ENCODE data around the gene MYL4.

The MYL4 gene

GRCh38 chr17:47244697-47245096 is 35.5 kb downstream of the MYL4 start:
- Histone ChIP-seq H3K27me3 (ENCODE audit: control insufficient read depth in 3 of 3, insufficient read depth in 3 of 3, low read depth in 1 of 3, low read length in 3 of 3) (peaks cover 0 to 5% (median 0%) of the 10 kb centered on the region in 3 experiments), H2BK120ac (ENCODE audit: low read depth, low read length) (no peak overlapping the region), H3K23ac (ENCODE audit: low read depth, low read length, poor library complexity) (no peak overlapping the region), H3K4me3 (ENCODE audit: low read length in 2 of 2) (no peak overlapping the region), H4K91ac (ENCODE audit: low read depth, low read length, poor library complexity) (peak overlapping the region; percentile 26), H3K27ac (replicated peaks; ENCODE audit: low read length) (no peak overlapping the region), H3K4ac (ENCODE audit: low read length) (no peak overlapping the region), H2BK12ac (ENCODE audit: low read length) (no peak overlapping the region), H3K79me1 (ENCODE audit: low read depth, low read length) (no peaks in the 10 kb centered on the region), H3K4me2 (ENCODE audit: insufficient read depth, low read length, poor library complexity, severe bottlenecking) (no peak overlapping the region), H2AK5ac (ENCODE audit: low read depth, low read length) (peak overlapping the region; percentile 93), H3K36me3 (replicated peaks in 1 of 2; ENCODE audit: control insufficient read depth in 2 of 2, insufficient read depth in 2 of 2, low read length in 2 of 2) (no peaks in the 10 kb centered on the region), H3K9ac (ENCODE audit: low read depth, low read length, poor library complexity) (no peak overlapping the region), H3K18ac (ENCODE audit: low read length) (no peak overlapping the region), H2AFZ (ENCODE audit: low read length) (no peak overlapping the region), H2BK5ac (ENCODE audit: low read length) (no peak overlapping the region), H3K14ac (ENCODE audit: low read length) (no peak overlapping the region), H2BK15ac (ENCODE audit: low read length) (peak overlapping the region; percentile 62), H4K8ac (ENCODE audit: low read depth, low read length) (no peak overlapping the region), H3K4me1 (ENCODE audit: control insufficient read depth in 2 of 2, insufficient read depth in 1 of 2, low read depth in 1 of 2, low read length in 2 of 2) (no peaks in the 10 kb centered on the region), H3K9me3 (replicated peaks in 1 of 2; ENCODE audit: control insufficient read depth in 2 of 2, insufficient read depth in 1 of 2, low read depth in 1 of 2, low read length in 2 of 2) (no peaks in the 10 kb centered on the region)
- no CpG with 5 or more reads among the region's 2 CpGs for WGBS, 2 donors (ENCODE audit: extremely low coverage in 2 of 2, insufficient read length in 2 of 2, insufficient replicate concordance in 1 of 2)
- no peak for DNase-seq (ENCODE audit: low spot score)

GRCh38 chr17:47246120-47246519 is 37.0 kb downstream of the MYL4 start:
- H3K4me3 ChIP-seq (ENCODE audit: low read length in 2 of 2) = no peak overlapping the region
- H3K79me1 ChIP-seq (ENCODE audit: low read depth, low read length) = no peaks in the 10 kb centered on the region
- no peaks in the 10 kb centered on the region for H3K36me3 ChIP-seq (replicated peaks in 1 of 2; ENCODE audit: control insufficient read depth in 2 of 2, insufficient read depth in 2 of 2, low read length in 2 of 2)
- H4K8ac ChIP-seq (ENCODE audit: low read depth, low read length) = no peak overlapping the region
- H3K18ac ChIP-seq (ENCODE audit: low read length) = no peak overlapping the region
- H3K23ac ChIP-seq (ENCODE audit: low read depth, low read length, poor library complexity) = no peak overlapping the region
- H2AK5ac ChIP-seq (ENCODE audit: low read depth, low read length) = no peak overlapping the region
- no peaks in the 10 kb centered on the region for H3K9me3 ChIP-seq (replicated peaks in 1 of 2; ENCODE audit: control insufficient read depth in 2 of 2, insufficient read depth in 1 of 2, low read depth in 1 of 2, low read length in 2 of 2)
- no CpG with 5 or more reads among the region's 2 CpGs for WGBS, 2 donors (ENCODE audit: extremely low coverage in 2 of 2, insufficient read length in 2 of 2, insufficient replicate concordance in 1 of 2)
- no peak overlapping the region for H3K27ac ChIP-seq (replicated peaks; ENCODE audit: low read length)
- H3K4ac ChIP-seq (ENCODE audit: low read length) = no peak overlapping the region
- H3K14ac ChIP-seq (ENCODE audit: low read length) = no peak overlapping the region
- peaks cover 0 to 3% (median 0%) of the 10 kb centered on the region in 3 experiments for H3K27me3 ChIP-seq (ENCODE audit: control insufficient read depth in 3 of 3, insufficient read depth in 3 of 3, low read depth in 1 of 3, low read length in 3 of 3)
- no peak overlapping the region for H2BK15ac ChIP-seq (ENCODE audit: low read length)
- H2BK12ac ChIP-seq (ENCODE audit: low read length) = no peak overlapping the region
- no peak overlapping the region for H3K4me2 ChIP-seq (ENCODE audit: insufficient read depth, low read length, poor library complexity, severe bottlenecking)
- no peak overlapping the region for H2AFZ ChIP-seq (ENCODE audit: low read length)
- H3K9ac ChIP-seq (ENCODE audit: low read depth, low read length, poor library complexity) = no peak overlapping the region
- no peak for DNase-seq (ENCODE audit: low spot score)
- peaks cover 0 to 2% of the 10 kb centered on the region in 2 donors for H3K4me1 ChIP-seq (ENCODE audit: control insufficient read depth in 2 of 2, insufficient read depth in 1 of 2, low read depth in 1 of 2, low read length in 2 of 2)
- no peak overlapping the region for H2BK5ac ChIP-seq (ENCODE audit: low read length)
- H2BK120ac ChIP-seq (ENCODE audit: low read depth, low read length) = no peak overlapping the region
- no peak overlapping the region for H4K91ac ChIP-seq (ENCODE audit: low read depth, low read length, poor library complexity)

GRCh38 chr17:47250855-47251254 is 41.7 kb downstream of the MYL4 start:
- no peak overlapping the region for H3K9ac ChIP-seq (ENCODE audit: low read depth, low read length, poor library complexity)
- DNase-seq (ENCODE audit: low spot score) = no peak
- no peak overlapping the region for H3K27ac ChIP-seq (replicated peaks; ENCODE audit: low read length)
- no peak overlapping the region for H4K8ac ChIP-seq (ENCODE audit: low read depth, low read length)
- H2BK5ac ChIP-seq (ENCODE audit: low read length) = no peak overlapping the region
- no peaks in the 10 kb centered on the region for H3K36me3 ChIP-seq (replicated peaks in 1 of 2; ENCODE audit: control insufficient read depth in 2 of 2, insufficient read depth in 2 of 2, low read length in 2 of 2)
- H4K91ac ChIP-seq (ENCODE audit: low read depth, low read length, poor library complexity) = no peak overlapping the region
- WGBS, 2 donors (ENCODE audit: extremely low coverage in 2 of 2, insufficient read length in 2 of 2, insufficient replicate concordance in 1 of 2) = 100% methylated on average over 1 to 2 of the region's 2 CpGs
- no peak overlapping the region for H3K4me3 ChIP-seq (ENCODE audit: low read length in 2 of 2)
- no peak overlapping the region for H2AFZ ChIP-seq (ENCODE audit: low read length)
- no peak overlapping the region for H2BK120ac ChIP-seq (ENCODE audit: low read depth, low read length)
- H2BK15ac ChIP-seq (ENCODE audit: low read length) = no peak overlapping the region
- H2AK5ac ChIP-seq (ENCODE audit: low read depth, low read length) = no peak overlapping the region
- H3K23ac ChIP-seq (ENCODE audit: low read depth, low read length, poor library complexity) = no peak overlapping the region
- H3K4me2 ChIP-seq (ENCODE audit: insufficient read depth, low read length, poor library complexity, severe bottlenecking) = no peak overlapping the region
- no peaks in the 10 kb centered on the region for H3K79me1 ChIP-seq (ENCODE audit: low read depth, low read length)
- no peak overlapping the region for H3K14ac ChIP-seq (ENCODE audit: low read length)
- peaks cover 0 to 4% of the 10 kb centered on the region in 2 donors for H3K9me3 ChIP-seq (replicated peaks in 1 of 2; ENCODE audit: control insufficient read depth in 2 of 2, insufficient read depth in 1 of 2, low read depth in 1 of 2, low read length in 2 of 2)
- no peak overlapping the region for H2BK12ac ChIP-seq (ENCODE audit: low read length)
- H3K18ac ChIP-seq (ENCODE audit: low read length) = no peak overlapping the region
- H3K4me1 ChIP-seq (ENCODE audit: control insufficient read depth in 2 of 2, insufficient read depth in 1 of 2, low read depth in 1 of 2, low read length in 2 of 2) = peaks cover 3 to 20% of the 10 kb centered on the region in 2 donors
- H3K27me3 ChIP-seq (ENCODE audit: control insufficient read depth in 3 of 3, insufficient read depth in 3 of 3, low read depth in 1 of 3, low read length in 3 of 3) = peaks cover 6 to 32% (median 18%) of the 10 kb centered on the region in 3 experiments
- H3K4ac ChIP-seq (ENCODE audit: low read length) = no peak overlapping the region

GRCh38 chr17:47251421-47251940 is 42.3 kb downstream of the MYL4 start:
- H2AFZ ChIP-seq (ENCODE audit: low read length) = no peak overlapping the region
- H3K9me3 ChIP-seq (replicated peaks in 1 of 2; ENCODE audit: control insufficient read depth in 2 of 2, insufficient read depth in 1 of 2, low read depth in 1 of 2, low read length in 2 of 2) = peaks cover 0 to 4% of the 10 kb centered on the region in 2 donors
- H3K4ac ChIP-seq (ENCODE audit: low read length) = no peak overlapping the region
- no CpG with 5 or more reads among the region's 1 CpG for WGBS, 2 donors (ENCODE audit: extremely low coverage in 2 of 2, insufficient read length in 2 of 2, insufficient replicate concordance in 1 of 2)
- H2BK120ac ChIP-seq (ENCODE audit: low read depth, low read length) = no peak overlapping the region
- H3K36me3 ChIP-seq (replicated peaks in 1 of 2; ENCODE audit: control insufficient read depth in 2 of 2, insufficient read depth in 2 of 2, low read length in 2 of 2) = no peaks in the 10 kb centered on the region
- H3K18ac ChIP-seq (ENCODE audit: low read length) = no peak overlapping the region
- peaks cover 3 to 20% of the 10 kb centered on the region in 2 donors for H3K4me1 ChIP-seq (ENCODE audit: control insufficient read depth in 2 of 2, insufficient read depth in 1 of 2, low read depth in 1 of 2, low read length in 2 of 2)
- no peak overlapping the region for H2BK5ac ChIP-seq (ENCODE audit: low read length)
- no peak for DNase-seq (ENCODE audit: low spot score)
- H3K4me3 ChIP-seq (ENCODE audit: low read length in 2 of 2) = no peak overlapping the region
- H3K9ac ChIP-seq (ENCODE audit: low read depth, low read length, poor library complexity) = no peak overlapping the region
- no peak overlapping the region for H3K14ac ChIP-seq (ENCODE audit: low read length)
- no peak overlapping the region for H3K4me2 ChIP-seq (ENCODE audit: insufficient read depth, low read length, poor library complexity, severe bottlenecking)
- no peak overlapping the region for H2BK15ac ChIP-seq (ENCODE audit: low read length)
- no peak overlapping the region for H3K23ac ChIP-seq (ENCODE audit: low read depth, low read length, poor library complexity)
- H3K27me3 ChIP-seq (ENCODE audit: control insufficient read depth in 3 of 3, insufficient read depth in 3 of 3, low read depth in 1 of 3, low read length in 3 of 3) = peaks cover 6 to 33% (median 18%) of the 10 kb centered on the region in 3 experiments
- no peaks in the 10 kb centered on the region for H3K79me1 ChIP-seq (ENCODE audit: low read depth, low read length)
- H4K91ac ChIP-seq (ENCODE audit: low read depth, low read length, poor library complexity) = no peak overlapping the region
- H2AK5ac ChIP-seq (ENCODE audit: low read depth, low read length) = no peak overlapping the region
- no peak overlapping the region for H2BK12ac ChIP-seq (ENCODE audit: low read length)
- H3K27ac ChIP-seq (replicated peaks; ENCODE audit: low read length) = no peak overlapping the region
- H4K8ac ChIP-seq (ENCODE audit: low read depth, low read length) = no peak overlapping the region
